HepG2 (cell line): ENCODE measurements around the gene HECTD3. TPM values are rescaled to one million over a fixed set of nuclear protein-coding genes. Genes with fewer than 3 reads are reported as not detected.

Source experiments
- AKAP8 ChIP-seq: sonication (generic); formaldehyde crosslinking; IDR thresholded peaks from 2 replicates; pipeline ENCODE4 v1.5.1; 2020; ENCODE audit warnings: mild to moderate bottlenecking, missing genetic modification reagents
- BRF2 ChIP-seq: sonication (generic); formaldehyde crosslinking; IDR thresholded peaks from 2 replicates; pipeline ENCODE4 v1.8.1; 2022; ENCODE audit warnings: mild to moderate bottlenecking, missing genetic modification reagents
- IRF2 ChIP-seq: IDR thresholded peaks from 2 replicates; pipeline ENCODE4 v1.6.1; 2018; ENCODE audit warnings: missing genetic modification reagents, missing compliant biosample characterization
- MED1 ChIP-seq: sonication (generic); formaldehyde crosslinking; IDR thresholded peaks from 2 replicates; pipeline ENCODE4 v1.4.0; 2020; ENCODE audit warnings: missing genetic modification reagents
- NONO ChIP-seq, 2 experiments: fragments of 450-650 bp in 1 of 2; sonication (generic) in 1 of 2; formaldehyde crosslinking in 1 of 2; IDR thresholded peaks in 1 of 2; conservative IDR thresholded peaks in 1 of 2; 2 replicates each; pipeline versions ENCODE4 v1.6.1 to v1.8.0; 2017 to 2022; ENCODE audit warnings: mild to moderate bottlenecking in 1 of 2, missing genetic modification reagents in 1 of 2, moderate library complexity in 1 of 2
- NRL ChIP-seq: sonication (generic); formaldehyde crosslinking; IDR thresholded peaks from 2 replicates; pipeline ENCODE4 v1.5.0; 2020; ENCODE audit warnings: missing genetic modification reagents, mild to moderate bottlenecking, moderate library complexity, borderline replicate concordance
- PHF20 ChIP-seq: sonication (generic); formaldehyde crosslinking; IDR thresholded peaks from 2 replicates; pipeline ENCODE4 v1.5.0; 2020; ENCODE audit warnings: mild to moderate bottlenecking, missing genetic modification reagents
- PLSCR1 ChIP-seq: sonication (generic); formaldehyde crosslinking; IDR thresholded peaks from 2 replicates; pipeline ENCODE4 v1.5.0; 2020; ENCODE audit warnings: missing genetic modification reagents, mild to moderate bottlenecking, borderline replicate concordance
- SIX4 ChIP-seq: sonication (generic); formaldehyde crosslinking; IDR thresholded peaks from 2 replicates; pipeline ENCODE4 v1.4.0; 2020; ENCODE audit warnings: missing genetic modification reagents
- ZNF12 ChIP-seq: sonication (generic); formaldehyde crosslinking; IDR thresholded peaks from 2 replicates; pipeline ENCODE4 v1.5.0; 2020; ENCODE audit warnings: missing genetic modification reagents
- ZNF24 ChIP-seq: fragments of 450-650 bp; IDR thresholded peaks from 2 replicates; pipeline ENCODE4 v1.6.1; 2017; ENCODE audit warnings: antibody characterized with exemption, mild to moderate bottlenecking
- ZNF33A ChIP-seq: sonication (generic); formaldehyde crosslinking; IDR thresholded peaks from 2 replicates; pipeline ENCODE4 v1.5.1; 2020; ENCODE audit warnings: missing genetic modification reagents, mild to moderate bottlenecking, moderate library complexity, borderline replicate concordance
- ZNF496 ChIP-seq: sonication (generic); formaldehyde crosslinking; IDR thresholded peaks from 2 replicates; pipeline ENCODE4 v1.8.1; 2023; ENCODE audit warnings: mild to moderate bottlenecking, moderate library complexity, missing genetic modification reagents; ENCODE audit not compliant: insufficient replicate concordance
- ZNF660 ChIP-seq: sonication (generic); formaldehyde crosslinking; IDR thresholded peaks from 2 replicates; pipeline ENCODE4 v1.5.1; 2020; ENCODE audit warnings: mild to moderate bottlenecking, low read depth, missing genetic modification reagents, borderline replicate concordance
- ZNF761 ChIP-seq: sonication (generic); formaldehyde crosslinking; conservative IDR thresholded peaks from 2 replicates; pipeline ENCODE4 v1.4.0; 2020; ENCODE audit warnings: mild to moderate bottlenecking, missing genetic modification reagents
- ZNF800 ChIP-seq: sonication (generic); formaldehyde crosslinking; IDR thresholded peaks from 2 replicates; pipeline ENCODE4 v1.4.0; 2020; ENCODE audit warnings: missing genetic modification reagents
- ZNF891 ChIP-seq: sonication (generic); formaldehyde crosslinking; IDR thresholded peaks from 2 replicates; pipeline ENCODE4 v1.5.0; 2020; ENCODE audit warnings: mild to moderate bottlenecking, missing genetic modification reagents
- polyA plus RNA-seq, 8 experiments: library from polyadenylated mRNA; depleted of rRNA in 3 of 8; stranded (reverse) in 7 of 8; unstranded in 1 of 8; fragments of >200 nt; fragmentation: Illumina TruSeq in 4 of 8; extraction: Trizol in 4 of 8; gene quantifications; 2 replicates each; pipeline versions ENCODE4 v1.2.1 to v1.2.3, GENCODE V29; 2011 to 2016; ENCODE audit warnings: low read depth in 4 of 8, missing spikeins in 1 of 8, mixed read lengths in 1 of 8; ENCODE audit not compliant: insufficient read depth in 1 of 8
- total RNA-seq, 5 experiments: library from RNA; depleted of rRNA; stranded (reverse); fragments of >200 nt; fragmentation: Illumina TruSeq; extraction: Trizol; gene quantifications; 2 replicates each; pipeline ENCODE4 v1.2.3, GENCODE V29; 2016; ENCODE audit warnings: low read depth in 1 of 5
- TF ChIP-seq, protein P1 (sequence below): sonication (generic); formaldehyde crosslinking; IDR thresholded peaks from 2 replicates; pipeline ENCODE4 v1.8.0; 2022; ENCODE audit warnings: mild to moderate bottlenecking, missing genetic modification reagents
- TF ChIP-seq, protein P2 (sequence below): sonication (generic); formaldehyde crosslinking; IDR thresholded peaks from 2 replicates; pipeline ENCODE4 v1.9.0; 2021; ENCODE audit warnings: missing genetic modification reagents, borderline replicate concordance

The HECTD3 gene
- total and polyA plus RNA-seq, 2 of the 13 experiments (the other 11 are each of a cell fraction or from before 2014, with no cell fraction given) = 18.6 to 24.5 TPM

DNA sequence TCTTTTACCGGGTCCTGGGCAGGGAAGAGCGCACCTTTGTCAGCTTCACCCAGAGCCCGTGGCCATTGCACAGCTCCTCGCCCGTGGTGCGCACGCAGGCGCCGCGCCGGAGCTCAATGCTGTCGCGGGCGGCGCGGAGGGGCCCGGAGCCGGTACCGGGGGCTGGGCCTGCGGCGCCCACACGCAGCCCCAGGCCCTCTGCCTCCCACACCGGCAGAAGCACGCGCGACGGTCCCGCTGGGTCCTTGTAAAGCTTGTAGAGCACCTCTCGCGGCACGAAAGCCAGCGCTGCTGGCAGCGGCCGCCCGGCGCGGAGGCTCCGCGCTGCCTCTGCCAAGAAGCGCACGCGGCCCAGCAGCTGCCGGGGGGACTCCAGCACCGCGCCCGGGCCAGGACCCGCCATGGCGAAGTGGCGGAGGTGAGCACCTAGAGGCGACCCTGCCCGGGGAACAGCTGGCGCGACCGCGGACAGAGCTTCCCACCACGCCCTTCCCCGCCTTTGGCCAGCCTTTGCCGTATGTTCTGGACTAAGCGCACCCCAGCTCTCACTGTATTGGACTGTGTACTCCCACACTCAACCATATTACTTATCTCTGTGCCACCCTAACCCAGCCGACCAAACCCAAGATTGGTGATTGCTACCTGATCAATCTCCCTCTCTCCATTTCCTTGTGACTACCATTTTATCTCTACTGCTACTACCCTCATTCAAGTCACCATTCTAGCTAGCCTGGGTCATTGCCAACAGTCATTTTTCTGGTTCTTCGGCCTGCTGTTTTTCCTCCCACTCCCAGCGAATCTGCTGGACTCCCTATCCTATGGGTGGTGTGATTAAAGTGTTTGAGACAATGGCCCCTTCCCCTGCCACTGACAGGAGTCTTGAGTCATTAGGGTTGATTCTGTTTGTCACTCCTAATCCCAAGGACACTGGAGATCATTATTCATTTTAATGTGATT, at the start of gene HECTD3 (continued):
- TF ChIP-seq ZNF800 (CRISPR knock-in tag) (no peak), ZNF660 (CRISPR knock-in tag) (no peak), NONO (IDR thresholded peaks at IDR 0.05) (no peak), NONO (CRISPR knock-in tag; conservative IDR thresholded peaks at IDR 0.05) (peak; percentile 28; the same call in 1 of the 2 replicates), ZNF891 (CRISPR knock-in tag) (0 out of 2 replicates have a peak, but pooled peaks have one; percentile 42), PLSCR1 (no peak), ZNF24 (no peak), ZNF496 (CRISPR knock-in tag) (no peak), ZNF12 (CRISPR knock-in tag) (no peak), MED1 (CRISPR knock-in tag) (peak; percentile 68; the same call in 1 of the 2 replicates), BRF2 (CRISPR knock-in tag) (no peak), IRF2 (CRISPR knock-in tag) (peak; percentile 43; the same call in 1 of the 2 replicates), NRL (CRISPR knock-in tag) (no peak), PHF20 (peak; percentile 87), AKAP8 (no peak), ZNF33A (CRISPR knock-in tag) (no peak), SIX4 (no peak), ZNF761 (no peak)
- TF ChIP-seq, protein P1, sequence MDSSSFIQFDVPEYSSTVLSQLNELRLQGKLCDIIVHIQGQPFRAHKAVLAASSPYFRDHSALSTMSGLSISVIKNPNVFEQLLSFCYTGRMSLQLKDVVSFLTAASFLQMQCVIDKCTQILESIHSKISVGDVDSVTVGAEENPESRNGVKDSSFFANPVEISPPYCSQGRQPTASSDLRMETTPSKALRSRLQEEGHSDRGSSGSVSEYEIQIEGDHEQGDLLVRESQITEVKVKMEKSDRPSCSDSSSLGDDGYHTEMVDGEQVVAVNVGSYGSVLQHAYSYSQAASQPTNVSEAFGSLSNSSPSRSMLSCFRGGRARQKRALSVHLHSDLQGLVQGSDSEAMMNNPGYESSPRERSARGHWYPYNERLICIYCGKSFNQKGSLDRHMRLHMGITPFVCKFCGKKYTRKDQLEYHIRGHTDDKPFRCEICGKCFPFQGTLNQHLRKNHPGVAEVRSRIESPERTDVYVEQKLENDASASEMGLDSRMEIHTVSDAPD (CRISPR knock-in tag) = no peak
- TF ChIP-seq, protein P2, sequence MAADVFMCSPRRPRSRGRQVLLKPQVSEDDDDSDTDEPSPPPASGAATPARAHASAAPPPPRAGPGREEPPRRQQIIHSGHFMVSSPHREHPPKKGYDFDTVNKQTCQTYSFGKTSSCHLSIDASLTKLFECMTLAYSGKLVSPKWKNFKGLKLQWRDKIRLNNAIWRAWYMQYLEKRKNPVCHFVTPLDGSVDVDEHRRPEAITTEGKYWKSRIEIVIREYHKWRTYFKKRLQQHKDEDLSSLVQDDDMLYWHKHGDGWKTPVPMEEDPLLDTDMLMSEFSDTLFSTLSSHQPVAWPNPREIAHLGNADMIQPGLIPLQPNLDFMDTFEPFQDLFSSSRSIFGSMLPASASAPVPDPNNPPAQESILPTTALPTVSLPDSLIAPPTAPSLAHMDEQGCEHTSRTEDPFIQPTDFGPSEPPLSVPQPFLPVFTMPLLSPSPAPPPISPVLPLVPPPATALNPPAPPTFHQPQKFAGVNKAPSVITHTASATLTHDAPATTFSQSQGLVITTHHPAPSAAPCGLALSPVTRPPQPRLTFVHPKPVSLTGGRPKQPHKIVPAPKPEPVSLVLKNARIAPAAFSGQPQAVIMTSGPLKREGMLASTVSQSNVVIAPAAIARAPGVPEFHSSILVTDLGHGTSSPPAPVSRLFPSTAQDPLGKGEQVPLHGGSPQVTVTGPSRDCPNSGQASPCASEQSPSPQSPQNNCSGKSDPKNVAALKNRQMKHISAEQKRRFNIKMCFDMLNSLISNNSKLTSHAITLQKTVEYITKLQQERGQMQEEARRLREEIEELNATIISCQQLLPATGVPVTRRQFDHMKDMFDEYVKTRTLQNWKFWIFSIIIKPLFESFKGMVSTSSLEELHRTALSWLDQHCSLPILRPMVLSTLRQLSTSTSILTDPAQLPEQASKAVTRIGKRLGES = no peak
